WTC11 (cell line): ENCODE measurements around the gene RAD51D. TPM values are rescaled to one million over a fixed set of nuclear protein-coding genes. Genes with fewer than 3 reads are reported as not detected.

ENCODE experiments used
- ATAC-seq: fragments of 200-7000 bp; cut with Tn5 transposase; 2 replicates; pipeline ENCODE4 v1.10.0; 2021; ENCODE audit warnings: mild to moderate bottlenecking, moderate library complexity
- CTCF ChIA-PET: fragments of 300-600 bp; sonication (Branson Sonifier 250); formaldehyde crosslinking; loops from one replicate; lab custom pipeline; 2021; ENCODE audit warnings: antibody characterized with exemption; lab: Charles Lee
- POLR2A ChIA-PET: fragments of 350-600 bp; sonication (Branson Sonifier 250); formaldehyde crosslinking; loops from one replicate; lab custom pipeline; 2021; ENCODE audit warnings: antibody characterized with exemption; lab: Charles Lee
- DNase-seq: peaks from one replicate; pipeline ENCODE4 v3.0.0; 2021; ENCODE audit warnings: low spot score
- H3K27ac Mint-ChIP-seq: 2 replicates; pipeline ENCODE4 v1.8.0; 2021; ENCODE audit warnings: mixed read lengths
- H3K27me3 Mint-ChIP-seq: 2 replicates; pipeline ENCODE4 v1.8.0; 2021; ENCODE audit warnings: low read depth, mild to moderate bottlenecking, moderate library complexity, mixed read lengths
- H3K36me3 Mint-ChIP-seq: 2 replicates; pipeline ENCODE4 v1.8.0; 2021; ENCODE audit warnings: mixed read lengths
- H3K4me1 Mint-ChIP-seq: 2 replicates; pipeline ENCODE4 v1.8.0; 2022; ENCODE audit warnings: mixed read lengths
- H3K4me3 Mint-ChIP-seq: 2 replicates; pipeline ENCODE4 v1.8.0; 2021; ENCODE audit warnings: mild to moderate bottlenecking, moderate library complexity, mixed read lengths
- H3K9me3 Mint-ChIP-seq: 2 replicates; pipeline ENCODE4 v1.8.0; 2021; ENCODE audit warnings: mixed read lengths
- ATF2 ChIP-seq: sonication (generic); formaldehyde crosslinking; IDR thresholded peaks from 2 replicates; pipeline ENCODE4 v1.8.1; 2022; ENCODE audit warnings: low read depth, missing genetic modification reagents, borderline replicate concordance
- CBFB ChIP-seq: sonication (generic); formaldehyde crosslinking; IDR thresholded peaks from 2 replicates; pipeline ENCODE4 v1.8.1; 2022; ENCODE audit warnings: mild to moderate bottlenecking, low read depth, missing genetic modification reagents
- CTCF ChIP-seq: fragments of 200-600 bp; IDR thresholded peaks from 2 replicates; pipeline ENCODE4 v1.8.0; 2022; ENCODE audit warnings: antibody characterized with exemption
- ERG ChIP-seq: fragments of 250-450 bp; sonication (Bioruptor Pico); IDR thresholded peaks from 2 replicates; pipeline ENCODE4 v1.8.0; 2021; ENCODE audit warnings: mild to moderate bottlenecking
- FOXJ3 ChIP-seq: sonication (generic); formaldehyde crosslinking; IDR thresholded peaks from 2 replicates; pipeline ENCODE4 v1.9.0; 2021; ENCODE audit warnings: missing genetic modification reagents, mild to moderate bottlenecking, borderline replicate concordance
- MLX ChIP-seq: sonication (generic); formaldehyde crosslinking; IDR thresholded peaks from 2 replicates; pipeline ENCODE4 v1.8.1; 2023; ENCODE audit warnings: mild to moderate bottlenecking, missing genetic modification reagents, moderate library complexity
- NFYB ChIP-seq: sonication (generic); formaldehyde crosslinking; conservative IDR thresholded peaks from 2 replicates; pipeline ENCODE4 v1.8.0; 2022; ENCODE audit warnings: low read depth, missing genetic modification reagents
- NR1H2 ChIP-seq: sonication (generic); formaldehyde crosslinking; IDR thresholded peaks from 2 replicates; pipeline ENCODE4 v1.9.0; 2021; ENCODE audit warnings: mild to moderate bottlenecking, moderate library complexity, missing genetic modification reagents
- SMAD4 ChIP-seq: sonication (generic); formaldehyde crosslinking; IDR thresholded peaks from 2 replicates; pipeline ENCODE4 v1.8.0; 2022; ENCODE audit warnings: mild to moderate bottlenecking, missing genetic modification reagents
- TEAD1 ChIP-seq: sonication (generic); formaldehyde crosslinking; IDR thresholded peaks from 2 replicates; pipeline ENCODE4 v1.8.0; 2022; ENCODE audit warnings: mild to moderate bottlenecking, missing genetic modification reagents
- TEAD4 ChIP-seq: sonication (generic); formaldehyde crosslinking; IDR thresholded peaks from 2 replicates; pipeline ENCODE4 v1.8.0; 2022; ENCODE audit warnings: mild to moderate bottlenecking, missing genetic modification reagents
- USF1 ChIP-seq: sonication (generic); formaldehyde crosslinking; IDR thresholded peaks from 2 replicates; pipeline ENCODE4 v1.8.0; 2022; ENCODE audit warnings: mild to moderate bottlenecking, missing genetic modification reagents
- ZNF671 ChIP-seq: fragments of 250-450 bp; sonication (Bioruptor Pico); IDR thresholded peaks from 2 replicates; pipeline ENCODE4 v1.8.0; 2021; ENCODE audit warnings: mild to moderate bottlenecking
- total RNA-seq: library from RNA; stranded (reverse); gene quantifications from 3 replicates; pipeline ENCODE4 v1.2.3, GENCODE V29; 2021
- TF ChIP-seq, protein P1 (sequence below): fragments of 250-450 bp; sonication (Bioruptor Pico); IDR thresholded peaks from 2 replicates; pipeline ENCODE4 v1.9.0; 2021; ENCODE audit warnings: mild to moderate bottlenecking, borderline replicate concordance
- TF ChIP-seq, protein P2 (sequence below): sonication (generic); formaldehyde crosslinking; IDR thresholded peaks from 2 replicates; pipeline ENCODE4 v1.8.1; 2023; ENCODE audit warnings: mild to moderate bottlenecking, missing genetic modification reagents
- TF ChIP-seq, protein P3 (sequence below): sonication (generic); formaldehyde crosslinking; IDR thresholded peaks from 2 replicates; pipeline ENCODE4 v1.8.1; 2022; ENCODE audit warnings: low read depth, mild to moderate bottlenecking, moderate library complexity, missing genetic modification reagents, borderline replicate concordance
- TF ChIP-seq, protein P4 (sequence below): sonication (generic); formaldehyde crosslinking; IDR thresholded peaks from 2 replicates; pipeline ENCODE4 v1.8.1; 2022; ENCODE audit warnings: mild to moderate bottlenecking, missing genetic modification reagents, moderate library complexity, borderline replicate concordance

Gene RAD51D
- total RNA-seq, 1 experiment from 2014 or later: 15.0 TPM

DNA sequence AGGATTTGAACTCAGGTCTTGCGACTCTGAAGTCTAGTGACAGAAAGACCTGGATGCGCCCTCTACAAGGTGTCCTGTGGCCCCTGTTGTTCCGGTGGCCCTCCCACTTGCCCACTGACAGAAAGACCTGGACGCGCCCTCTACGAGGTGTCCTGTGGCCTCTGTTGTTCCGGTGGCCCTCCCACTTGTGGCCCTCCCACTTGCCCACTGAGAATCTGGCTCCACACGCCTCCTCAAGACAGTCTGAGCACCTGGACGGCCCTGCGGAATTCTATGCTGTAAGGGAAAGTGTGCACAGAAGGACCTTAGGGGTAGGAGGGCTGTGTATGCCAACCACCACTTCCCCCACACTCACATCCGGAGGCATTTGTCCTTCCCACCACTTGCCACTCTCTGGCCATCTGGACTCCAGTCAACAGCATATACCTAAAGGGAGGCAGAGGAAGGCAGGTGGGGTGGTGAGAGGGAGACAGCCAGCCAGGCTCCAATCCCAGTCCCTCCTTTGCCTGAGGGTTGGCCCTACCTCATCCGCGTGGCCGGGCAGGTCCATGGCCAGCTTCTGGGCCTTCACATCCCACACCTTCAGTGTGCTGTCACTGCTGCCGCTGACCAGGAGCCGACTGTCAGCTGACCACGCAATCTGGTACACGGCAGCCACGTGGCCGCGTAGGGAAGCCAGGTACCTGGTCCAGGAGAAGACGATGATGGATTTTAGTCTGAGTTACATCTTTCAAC is 13.3 kb upstream of the RAD51D start (continued):
- TF ChIP-seq, protein P1, sequence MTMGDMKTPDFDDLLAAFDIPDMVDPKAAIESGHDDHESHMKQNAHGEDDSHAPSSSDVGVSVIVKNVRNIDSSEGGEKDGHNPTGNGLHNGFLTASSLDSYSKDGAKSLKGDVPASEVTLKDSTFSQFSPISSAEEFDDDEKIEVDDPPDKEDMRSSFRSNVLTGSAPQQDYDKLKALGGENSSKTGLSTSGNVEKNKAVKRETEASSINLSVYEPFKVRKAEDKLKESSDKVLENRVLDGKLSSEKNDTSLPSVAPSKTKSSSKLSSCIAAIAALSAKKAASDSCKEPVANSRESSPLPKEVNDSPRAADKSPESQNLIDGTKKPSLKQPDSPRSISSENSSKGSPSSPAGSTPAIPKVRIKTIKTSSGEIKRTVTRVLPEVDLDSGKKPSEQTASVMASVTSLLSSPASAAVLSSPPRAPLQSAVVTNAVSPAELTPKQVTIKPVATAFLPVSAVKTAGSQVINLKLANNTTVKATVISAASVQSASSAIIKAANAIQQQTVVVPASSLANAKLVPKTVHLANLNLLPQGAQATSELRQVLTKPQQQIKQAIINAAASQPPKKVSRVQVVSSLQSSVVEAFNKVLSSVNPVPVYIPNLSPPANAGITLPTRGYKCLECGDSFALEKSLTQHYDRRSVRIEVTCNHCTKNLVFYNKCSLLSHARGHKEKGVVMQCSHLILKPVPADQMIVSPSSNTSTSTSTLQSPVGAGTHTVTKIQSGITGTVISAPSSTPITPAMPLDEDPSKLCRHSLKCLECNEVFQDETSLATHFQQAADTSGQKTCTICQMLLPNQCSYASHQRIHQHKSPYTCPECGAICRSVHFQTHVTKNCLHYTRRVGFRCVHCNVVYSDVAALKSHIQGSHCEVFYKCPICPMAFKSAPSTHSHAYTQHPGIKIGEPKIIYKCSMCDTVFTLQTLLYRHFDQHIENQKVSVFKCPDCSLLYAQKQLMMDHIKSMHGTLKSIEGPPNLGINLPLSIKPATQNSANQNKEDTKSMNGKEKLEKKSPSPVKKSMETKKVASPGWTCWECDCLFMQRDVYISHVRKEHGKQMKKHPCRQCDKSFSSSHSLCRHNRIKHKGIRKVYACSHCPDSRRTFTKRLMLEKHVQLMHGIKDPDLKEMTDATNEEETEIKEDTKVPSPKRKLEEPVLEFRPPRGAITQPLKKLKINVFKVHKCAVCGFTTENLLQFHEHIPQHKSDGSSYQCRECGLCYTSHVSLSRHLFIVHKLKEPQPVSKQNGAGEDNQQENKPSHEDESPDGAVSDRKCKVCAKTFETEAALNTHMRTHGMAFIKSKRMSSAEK: no peak

- POLR2A ChIA-PET: no interaction called here
- ATAC-seq (no peak), DNase-seq (no peak)
- Mint-ChIP-seq H3K4me3 (no peak overlapping the region), H3K9me3 (0 out of 2 replicates have a peak, but pooled peaks cover 6% of the 10 kb centered on the region), H3K36me3 (peaks cover 60% of the 10 kb centered on the region), H3K27ac (no peak overlapping the region), H3K4me1 (no peaks in the 10 kb centered on the region), H3K27me3 (no peaks in the 10 kb centered on the region)
- CTCF ChIA-PET: no interaction called here
- TF ChIP-seq TEAD4 (CRISPR knock-in tag): no peak
- no peak for TF ChIP-seq CBFB (CRISPR knock-in tag)
- TF ChIP-seq ERG (CRISPR knock-in tag): no peak
- no peak for TF ChIP-seq USF1 (CRISPR knock-in tag)
- TF ChIP-seq, protein P2, sequence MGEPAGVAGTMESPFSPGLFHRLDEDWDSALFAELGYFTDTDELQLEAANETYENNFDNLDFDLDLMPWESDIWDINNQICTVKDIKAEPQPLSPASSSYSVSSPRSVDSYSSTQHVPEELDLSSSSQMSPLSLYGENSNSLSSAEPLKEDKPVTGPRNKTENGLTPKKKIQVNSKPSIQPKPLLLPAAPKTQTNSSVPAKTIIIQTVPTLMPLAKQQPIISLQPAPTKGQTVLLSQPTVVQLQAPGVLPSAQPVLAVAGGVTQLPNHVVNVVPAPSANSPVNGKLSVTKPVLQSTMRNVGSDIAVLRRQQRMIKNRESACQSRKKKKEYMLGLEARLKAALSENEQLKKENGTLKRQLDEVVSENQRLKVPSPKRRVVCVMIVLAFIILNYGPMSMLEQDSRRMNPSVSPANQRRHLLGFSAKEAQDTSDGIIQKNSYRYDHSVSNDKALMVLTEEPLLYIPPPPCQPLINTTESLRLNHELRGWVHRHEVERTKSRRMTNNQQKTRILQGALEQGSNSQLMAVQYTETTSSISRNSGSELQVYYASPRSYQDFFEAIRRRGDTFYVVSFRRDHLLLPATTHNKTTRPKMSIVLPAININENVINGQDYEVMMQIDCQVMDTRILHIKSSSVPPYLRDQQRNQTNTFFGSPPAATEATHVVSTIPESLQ (CRISPR knock-in tag): no peak
- TF ChIP-seq SMAD4: no peak
- TF ChIP-seq FOXJ3 (CRISPR knock-in tag): no peak
- no peak for TF ChIP-seq CTCF
- TF ChIP-seq, all 79 proteins: peak for 0
Measured at GRCh38 chr17:35132099-35132498, 12.4 kb upstream of the RAD51D start.

DNA sequence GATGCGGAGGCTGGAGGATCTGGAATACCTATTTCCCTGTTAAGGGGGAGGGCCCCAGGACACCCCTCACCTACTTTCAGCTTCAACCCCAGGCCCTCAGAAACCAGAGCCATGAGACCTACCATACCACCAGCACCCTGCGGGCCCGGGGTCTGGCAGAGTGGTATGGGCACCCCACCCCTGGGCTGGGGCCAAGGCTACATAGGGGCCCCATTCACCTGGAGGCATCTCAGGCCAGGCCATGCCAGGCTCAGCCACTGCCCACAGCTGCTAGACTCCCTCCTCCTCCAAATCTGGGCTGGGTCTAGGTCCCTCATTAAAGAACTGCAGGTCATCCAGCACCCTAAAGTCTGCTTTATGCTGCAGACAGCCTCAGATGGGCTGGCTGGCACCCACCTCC is 10.7 kb upstream of the RAD51D start:
- peaks cover 43% of the 10 kb centered on the region for H3K36me3 Mint-ChIP-seq
- H3K27ac Mint-ChIP-seq: no peak overlapping the region
- H3K9me3 Mint-ChIP-seq: 0 out of 2 replicates have a peak, but pooled peaks cover 6% of the 10 kb centered on the region
- no peak overlapping the region for H3K4me3 Mint-ChIP-seq
- ChIA-PET POLR2A (no interaction called here), CTCF (interaction anchor here (1.0 to 1.3 kb wide), 2 partner anchors 10 to 11 kb away, joined by 3 to 7 read pairs; no protein-coding TSS in a partner anchor)
- H3K4me1 Mint-ChIP-seq: no peaks in the 10 kb centered on the region
- no peaks in the 10 kb centered on the region for H3K27me3 Mint-ChIP-seq
- ATAC-seq (no peak), DNase-seq (no peak)
- TF ChIP-seq TEAD1 (CRISPR knock-in tag): no peak
- TF ChIP-seq ATF2 (CRISPR knock-in tag): no peak
- no peak for TF ChIP-seq ZNF671 (CRISPR knock-in tag)
- no peak for TF ChIP-seq NFYB (CRISPR knock-in tag)
- no peak for TF ChIP-seq MLX (CRISPR knock-in tag)
- TF ChIP-seq, protein P3, sequence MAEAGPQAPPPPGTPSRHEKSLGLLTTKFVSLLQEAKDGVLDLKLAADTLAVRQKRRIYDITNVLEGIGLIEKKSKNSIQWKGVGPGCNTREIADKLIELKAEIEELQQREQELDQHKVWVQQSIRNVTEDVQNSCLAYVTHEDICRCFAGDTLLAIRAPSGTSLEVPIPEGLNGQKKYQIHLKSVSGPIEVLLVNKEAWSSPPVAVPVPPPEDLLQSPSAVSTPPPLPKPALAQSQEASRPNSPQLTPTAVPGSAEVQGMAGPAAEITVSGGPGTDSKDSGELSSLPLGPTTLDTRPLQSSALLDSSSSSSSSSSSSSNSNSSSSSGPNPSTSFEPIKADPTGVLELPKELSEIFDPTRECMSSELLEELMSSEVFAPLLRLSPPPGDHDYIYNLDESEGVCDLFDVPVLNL: no peak
- TF ChIP-seq NR1H2 (CRISPR knock-in tag): no peak
- TF ChIP-seq, protein P4, sequence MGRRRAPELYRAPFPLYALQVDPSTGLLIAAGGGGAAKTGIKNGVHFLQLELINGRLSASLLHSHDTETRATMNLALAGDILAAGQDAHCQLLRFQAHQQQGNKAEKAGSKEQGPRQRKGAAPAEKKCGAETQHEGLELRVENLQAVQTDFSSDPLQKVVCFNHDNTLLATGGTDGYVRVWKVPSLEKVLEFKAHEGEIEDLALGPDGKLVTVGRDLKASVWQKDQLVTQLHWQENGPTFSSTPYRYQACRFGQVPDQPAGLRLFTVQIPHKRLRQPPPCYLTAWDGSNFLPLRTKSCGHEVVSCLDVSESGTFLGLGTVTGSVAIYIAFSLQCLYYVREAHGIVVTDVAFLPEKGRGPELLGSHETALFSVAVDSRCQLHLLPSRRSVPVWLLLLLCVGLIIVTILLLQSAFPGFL: no peak
